ENCODE measurements around the gene GPX1. TPM values are rescaled to one million over a fixed set of nuclear protein-coding genes. Genes with fewer than 3 reads are reported as not detected.

The GPX1 gene
- total and polyA plus RNA-seq, 10 of the 15 experiments (the other 5 are each of a cell fraction or from before 2014, with no cell fraction given), result 32.0 to 1,121 (median 400) TPM

- ChIA-PET CTCF (interaction anchor here (0.9 to 1.3 kb wide), 2 partner anchors 9 to 12 kb away, joined by 3 read pairs; no protein-coding TSS in a partner anchor), SMC1A (ENCODE audit: uncharacterized antibody, unreplicated experiment) (no interaction called here), RAD21 (ENCODE audit: unreplicated experiment) (interaction anchor here (1.1 kb wide), 1 partner anchor 45 kb away, joined by 3 read pairs; the partner anchor contains the start of gene USP4), POLR2A (no interaction called here)
- peaks cover 6% of the 10 kb centered on the region for H3K4me1 ChIP-seq (ENCODE audit: control insufficient read depth, insufficient read depth, low read length)
- ATAC-seq (no peak), FAIRE-seq (no peak), DNase-seq (ENCODE audit: low read depth, low spot score) (no peak)
- 0 out of 2 replicates have a peak overlapping the region, but pooled peaks have one; percentile 47 for H3K4me2 ChIP-seq (ENCODE audit: control insufficient read depth, insufficient read depth)
- intact Hi-C loops (cut with micrococcal nuclease; ENCODE audit: unreplicated experiment), result no loop called here
- peaks cover 82% of the 10 kb centered on the region for H3K79me2 ChIP-seq (ENCODE audit: control insufficient read depth, insufficient read depth, low read length)
- peaks cover 4% of the 10 kb centered on the region for H3K9me3 ChIP-seq (replicated peaks; ENCODE audit: control insufficient read depth, insufficient read depth, low read length)
- TSS peak; percentile 46 for BruUV-seq (replicated peaks)
- in situ Hi-C loops (cut with MboI), result no loop called here
- H2AFZ ChIP-seq (ENCODE audit: control insufficient read depth, low read depth, low read length), result no peak overlapping the region
- H4K20me1 ChIP-seq (ENCODE audit: control insufficient read depth, insufficient read depth), result peaks cover 4% of the 10 kb centered on the region; the same call in 1 of the 2 replicates
- WGBS (ENCODE audit: insufficient coverage, insufficient replicate concordance, low lambda C conversion rate, missing lambda C conversion rate), result 47% methylated on average over 1 of the region's 1 CpG
- no peak for TF ChIP-seq CEBPB (IDR thresholded peaks at IDR 0.05; ENCODE audit: borderline replicate concordance in 1 of 2, low read depth in 2 of 2, low read length in 2 of 2)
- no peak for TF ChIP-seq SUPT20H (IDR thresholded peaks at IDR 0.05; ENCODE audit: borderline replicate concordance, control insufficient read depth, low read depth, low read length)
- no peak for TF ChIP-seq RUNX3 (IDR thresholded peaks at IDR 0.05; ENCODE audit: low read length)
- no peak for TF ChIP-seq ZNF622 (IDR thresholded peaks at IDR 0.05)
- no peak for TF ChIP-seq TCF7 (IDR thresholded peaks at IDR 0.05; ENCODE audit: borderline replicate concordance)
- no peak overlapping the region for H3K4me3 ChIP-seq
- H3K36me3 ChIP-seq (ENCODE audit: control insufficient read depth in 2 of 2, insufficient read depth in 2 of 2, low read length in 1 of 2), result peaks cover 0 to 4% of the 10 kb centered on the region in 2 experiments; a peak in 2 of 4 replicates
- no peak overlapping the region; the same call in 1 of the 2 replicates for H3K27ac ChIP-seq (ENCODE audit: control insufficient read depth, insufficient read depth)
- H3K9ac ChIP-seq (ENCODE audit: control insufficient read depth, insufficient read depth, low read length), result no peak overlapping the region
- no peaks in the 10 kb centered on the region for H3K27me3 ChIP-seq (replicated peaks in 1 of 2; ENCODE audit: control insufficient read depth in 2 of 2, insufficient read depth in 2 of 2, low read length in 1 of 2)
These were observed 27.5 kb upstream of the GPX1 start for GRCh38 chr3:49385617-49386016.

GRCh38 chr3:49383387-49383786 is 25.2 kb upstream of the GPX1 start:
- ATAC-seq (no peak), DNase-seq (ENCODE audit: low read depth, low spot score) (no peak), FAIRE-seq (no peak)
- no peak overlapping the region for H3K4me3 ChIP-seq
- peaks cover 84% of the 10 kb centered on the region for H3K79me2 ChIP-seq (ENCODE audit: control insufficient read depth, insufficient read depth, low read length)
- no peak overlapping the region for H3K27ac ChIP-seq (ENCODE audit: control insufficient read depth, insufficient read depth)
- no peak overlapping the region for H3K9ac ChIP-seq (ENCODE audit: control insufficient read depth, insufficient read depth, low read length)
- RAD21 ChIA-PET (ENCODE audit: unreplicated experiment), result no interaction called here
- POLR2A ChIA-PET, result no interaction called here
- CTCF ChIA-PET, result no interaction called here
- intact Hi-C loops (cut with micrococcal nuclease; ENCODE audit: unreplicated experiment), result no loop called here
- H3K27me3 ChIP-seq (replicated peaks in 1 of 2; ENCODE audit: control insufficient read depth in 2 of 2, insufficient read depth in 2 of 2, low read length in 1 of 2), result no peaks in the 10 kb centered on the region
- peaks cover 15% of the 10 kb centered on the region for H3K9me3 ChIP-seq (replicated peaks; ENCODE audit: control insufficient read depth, insufficient read depth, low read length)
- no peak overlapping the region for H2AFZ ChIP-seq (ENCODE audit: control insufficient read depth, low read depth, low read length)
- H3K36me3 ChIP-seq (ENCODE audit: control insufficient read depth in 2 of 2, insufficient read depth in 2 of 2, low read length in 1 of 2), result peaks cover 3 to 6% of the 10 kb centered on the region in 2 experiments; a peak in 3 of 4 replicates
- H3K4me1 ChIP-seq (ENCODE audit: control insufficient read depth, insufficient read depth, low read length), result peaks cover 8% of the 10 kb centered on the region
- SMC1A ChIA-PET (ENCODE audit: uncharacterized antibody, unreplicated experiment), result no interaction called here
- 63% methylated on average over 4 of the region's 5 CpGs for WGBS (ENCODE audit: insufficient coverage, insufficient replicate concordance, low lambda C conversion rate, missing lambda C conversion rate)
- no TSS peak for BruUV-seq (replicated peaks)
- in situ Hi-C loops (cut with MboI), result no loop called here
- H4K20me1 ChIP-seq (ENCODE audit: control insufficient read depth, insufficient read depth), result no peaks in the 10 kb centered on the region
- H3K4me2 ChIP-seq (ENCODE audit: control insufficient read depth, insufficient read depth), result no peak overlapping the region
- no peak for TF ChIP-seq POLR2AphosphoS5 (IDR thresholded peaks at IDR 0.05; ENCODE audit: low read length)
- no peak for TF ChIP-seq RELB (IDR thresholded peaks at IDR 0.05; ENCODE audit: low read depth)
- no peak for TF ChIP-seq ZNF687 (IDR thresholded peaks at IDR 0.05)
- no peak for TF ChIP-seq IKZF1 (conservative IDR thresholded peaks at IDR 0.05)

Measured in GM12878 (cell line).